ENCODE measurements around the gene TEAD1. TPM values are rescaled to one million over a fixed set of nuclear protein-coding genes. Genes with fewer than 3 reads are reported as not detected.

TEAD1 gene
- polyA plus RNA-seq, 1 experiment: 113 TPM

DNA sequence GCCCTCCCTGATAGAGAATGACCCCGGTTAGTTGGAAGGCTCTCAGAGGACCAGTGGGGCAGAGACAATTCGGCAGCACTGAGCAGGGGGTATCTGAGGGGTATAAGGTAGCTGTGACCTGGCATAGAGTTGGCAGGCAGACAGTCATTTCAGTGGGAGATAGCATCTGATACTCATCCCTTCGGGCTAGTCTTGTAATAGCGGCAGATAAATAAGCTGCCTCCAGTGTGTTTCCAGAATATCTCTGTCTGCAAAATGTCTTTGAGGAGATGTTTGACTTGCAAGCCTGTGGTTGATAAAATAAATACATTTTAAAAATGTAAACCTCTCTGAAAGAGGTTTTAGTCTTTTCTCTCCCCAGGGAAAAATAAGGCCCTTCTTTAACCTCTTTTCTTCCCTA, 54.2 kb downstream of the TEAD1 start:
- Histone ChIP-seq H3K27me3 (ENCODE audit: control insufficient read depth, insufficient read depth, low read length) (no peaks in the 10 kb centered on the region), H3K4me3 (ENCODE audit: low read depth, low read length) (no peak overlapping the region), H3K27ac (ENCODE audit: low read depth, low read length) (no peak overlapping the region), H3K9me3 (ENCODE audit: control insufficient read depth, insufficient read depth, low read length) (no peaks in the 10 kb centered on the region)
- ChIA-PET POLR2A (no interaction called here), CTCF (no interaction called here)
- TF ChIP-seq, protein P1, sequence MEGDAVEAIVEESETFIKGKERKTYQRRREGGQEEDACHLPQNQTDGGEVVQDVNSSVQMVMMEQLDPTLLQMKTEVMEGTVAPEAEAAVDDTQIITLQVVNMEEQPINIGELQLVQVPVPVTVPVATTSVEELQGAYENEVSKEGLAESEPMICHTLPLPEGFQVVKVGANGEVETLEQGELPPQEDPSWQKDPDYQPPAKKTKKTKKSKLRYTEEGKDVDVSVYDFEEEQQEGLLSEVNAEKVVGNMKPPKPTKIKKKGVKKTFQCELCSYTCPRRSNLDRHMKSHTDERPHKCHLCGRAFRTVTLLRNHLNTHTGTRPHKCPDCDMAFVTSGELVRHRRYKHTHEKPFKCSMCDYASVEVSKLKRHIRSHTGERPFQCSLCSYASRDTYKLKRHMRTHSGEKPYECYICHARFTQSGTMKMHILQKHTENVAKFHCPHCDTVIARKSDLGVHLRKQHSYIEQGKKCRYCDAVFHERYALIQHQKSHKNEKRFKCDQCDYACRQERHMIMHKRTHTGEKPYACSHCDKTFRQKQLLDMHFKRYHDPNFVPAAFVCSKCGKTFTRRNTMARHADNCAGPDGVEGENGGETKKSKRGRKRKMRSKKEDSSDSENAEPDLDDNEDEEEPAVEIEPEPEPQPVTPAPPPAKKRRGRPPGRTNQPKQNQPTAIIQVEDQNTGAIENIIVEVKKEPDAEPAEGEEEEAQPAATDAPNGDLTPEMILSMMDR (IDR thresholded peaks at IDR 0.05; ENCODE audit: low read depth, low read length): no peak
- no peak for DNase-seq (ENCODE audit: low read depth, low spot score)

DNA sequence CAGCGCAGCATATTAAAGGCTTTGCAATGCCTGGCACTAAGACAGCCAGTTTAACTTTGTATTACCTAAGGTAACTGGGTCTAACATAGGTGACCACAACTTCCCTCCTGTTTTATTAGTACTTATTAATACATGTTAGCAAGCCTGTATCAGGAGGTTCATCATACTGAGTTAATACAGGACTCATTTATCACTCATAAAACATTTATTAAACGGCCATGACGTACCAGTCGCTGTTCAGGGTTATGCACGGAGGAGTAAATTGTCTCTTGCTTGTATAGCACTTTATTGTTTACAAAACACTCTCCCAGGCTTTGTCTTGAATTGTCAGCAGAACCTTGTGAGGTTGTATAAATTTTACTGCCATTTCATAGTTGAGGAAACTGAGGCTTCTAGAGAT, 55.7 kb downstream of the TEAD1 start:
- H3K27ac ChIP-seq (ENCODE audit: low read depth, low read length): no peak overlapping the region
- TF ChIP-seq, protein P1 (IDR thresholded peaks at IDR 0.05; ENCODE audit: low read depth, low read length): no peak
- H3K9me3 ChIP-seq (ENCODE audit: control insufficient read depth, insufficient read depth, low read length): no peaks in the 10 kb centered on the region
- CTCF ChIA-PET: no interaction called here
- no peak for DNase-seq (ENCODE audit: low read depth, low spot score)
- POLR2A ChIA-PET: no interaction called here
- no peaks in the 10 kb centered on the region for H3K27me3 ChIP-seq (ENCODE audit: control insufficient read depth, insufficient read depth, low read length)
- no peak overlapping the region for H3K4me3 ChIP-seq (ENCODE audit: low read depth, low read length)

DNA sequence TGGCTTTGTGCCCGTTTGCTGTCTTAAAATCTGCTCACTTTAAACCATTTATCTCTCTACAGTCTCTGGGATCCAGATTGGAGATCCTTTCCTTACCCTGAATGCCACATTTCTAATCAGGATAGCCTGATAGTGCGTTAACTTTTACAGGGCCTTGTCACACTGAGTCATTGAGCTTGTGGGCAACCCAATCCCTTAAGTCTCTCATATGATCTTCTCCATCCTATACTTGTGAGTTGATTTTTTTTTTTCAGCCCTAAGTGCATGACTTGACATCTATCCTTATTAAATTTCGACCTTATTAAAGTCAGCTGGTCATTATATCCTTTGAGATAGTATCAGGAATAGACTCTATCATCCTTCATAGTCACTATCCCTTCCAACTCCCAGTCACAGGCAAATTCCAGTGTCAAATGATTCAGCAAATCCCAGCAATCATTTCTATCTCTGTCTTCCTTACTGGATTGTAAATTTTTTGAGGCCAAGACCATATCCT, 57.7 kb downstream of the TEAD1 start:
- CTCF ChIA-PET: no interaction called here
- Histone ChIP-seq H3K27ac (ENCODE audit: low read depth, low read length) (no peak overlapping the region), H3K27me3 (ENCODE audit: control insufficient read depth, insufficient read depth, low read length) (no peaks in the 10 kb centered on the region), H3K9me3 (ENCODE audit: control insufficient read depth, insufficient read depth, low read length) (no peaks in the 10 kb centered on the region), H3K4me3 (ENCODE audit: low read depth, low read length) (no peak overlapping the region)
- POLR2A ChIA-PET: no interaction called here
- DNase-seq (ENCODE audit: low read depth, low spot score): no peak
- TF ChIP-seq, protein P1 (IDR thresholded peaks at IDR 0.05; ENCODE audit: low read depth, low read length): no peak

GRCh38 chr11:12733091-12733490, 58.9 kb downstream of the TEAD1 start:
- CTCF ChIA-PET: interaction anchor here (1.2 kb wide), 1 partner anchor 155 kb away, joined by 3 read pairs; no protein-coding TSS in a partner anchor
- POLR2A ChIA-PET: no interaction called here
- Histone ChIP-seq H3K27ac (ENCODE audit: low read depth, low read length) (no peak overlapping the region), H3K27me3 (ENCODE audit: control insufficient read depth, insufficient read depth, low read length) (no peaks in the 10 kb centered on the region), H3K4me3 (ENCODE audit: low read depth, low read length) (no peak overlapping the region), H3K9me3 (ENCODE audit: control insufficient read depth, insufficient read depth, low read length) (no peaks in the 10 kb centered on the region)
- TF ChIP-seq, protein P1 (IDR thresholded peaks at IDR 0.05; ENCODE audit: low read depth, low read length): no peak
- no peak for DNase-seq (ENCODE audit: low read depth, low spot score)

DNA sequence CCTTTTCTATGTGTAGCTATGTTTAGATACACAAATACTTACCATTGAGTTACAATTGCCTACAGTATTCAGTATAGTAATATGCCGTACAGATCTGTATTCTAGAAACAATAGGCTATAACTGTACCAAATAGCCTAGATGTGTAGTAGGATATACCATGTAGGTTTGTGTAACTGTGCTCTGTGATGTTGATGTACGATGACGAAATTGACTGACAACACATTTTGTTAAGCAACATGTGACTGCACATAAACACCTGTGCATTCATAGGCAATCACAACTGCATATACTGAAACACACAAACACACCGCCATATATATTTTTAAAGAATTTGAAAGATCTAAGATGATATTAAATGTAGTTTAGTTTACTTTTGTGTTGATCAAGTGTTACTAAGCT, 60.4 kb downstream of the TEAD1 start:
- no peak overlapping the region for H3K4me3 ChIP-seq (ENCODE audit: low read depth, low read length)
- no peaks in the 10 kb centered on the region for H3K9me3 ChIP-seq (ENCODE audit: control insufficient read depth, insufficient read depth, low read length)
- no peak overlapping the region for H3K27ac ChIP-seq (ENCODE audit: low read depth, low read length)
- no peaks in the 10 kb centered on the region for H3K27me3 ChIP-seq (ENCODE audit: control insufficient read depth, insufficient read depth, low read length)
- DNase-seq (ENCODE audit: low read depth, low spot score): no peak
- CTCF ChIA-PET: interaction anchor here (0.6 kb wide), 1 partner anchor 177 kb away, joined by 3 read pairs; no protein-coding TSS in a partner anchor
- POLR2A ChIA-PET: interaction anchor here (0.7 kb wide), 1 partner anchor 93 kb away, joined by 8 read pairs; no protein-coding TSS in a partner anchor
- TF ChIP-seq, protein P1 (IDR thresholded peaks at IDR 0.05; ENCODE audit: low read depth, low read length): no peak

Measured in AG04450 (cell line).